A673 (cell line): ENCODE results near the gene SLC25A38.

Experiments
- CTCF ChIP-seq: fragments of 300-800, 200-600 bp; sonication (generic); conservative IDR thresholded peaks from 2 replicates; pipeline ENCODE4 v1.5.1; 2017; ENCODE audit warnings: low read depth, mild to moderate bottlenecking, antibody characterized with exemption, low read length, moderate library complexity, mixed read lengths
- EZH2 ChIP-seq: fragments of 200-600 bp; sonication (generic); IDR thresholded peaks from 2 replicates; pipeline ENCODE4 v1.6.1; 2017; ENCODE audit warnings: borderline replicate concordance, low read depth, mild to moderate bottlenecking, mixed read lengths, antibody characterized with exemption, low read length; ENCODE audit not compliant: poor library complexity, severe bottlenecking

DNA sequence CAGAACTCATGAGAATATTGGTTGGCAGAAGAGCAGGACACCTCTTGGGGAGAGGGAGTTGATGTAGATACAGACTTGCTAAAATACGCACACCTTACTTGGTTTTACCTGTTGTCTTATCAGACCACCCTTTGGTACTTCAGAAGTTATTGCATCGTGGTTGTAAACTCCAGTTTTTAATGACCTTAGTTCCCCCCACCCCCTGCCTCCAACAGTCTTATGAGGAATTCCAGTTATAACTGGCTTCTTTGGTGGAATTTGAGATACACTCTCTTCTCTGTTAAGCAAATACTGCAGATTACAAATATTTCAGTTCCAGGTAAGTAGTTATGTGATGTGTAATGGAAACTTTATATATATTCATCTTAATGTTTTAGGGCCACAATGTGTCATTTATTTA is 5.0 kb downstream of the SLC25A38 start:
- TF ChIP-seq CTCF, result no peak
- no peak for TF ChIP-seq EZH2
